HG03354 (cell line): ENCODE results near the gene AIFM3.
"Not testable (repeated sequence)": the region's sequence is repeated elsewhere in the genome, so short reads cannot be mapped to it uniquely, and the experiment has no call there.

Experiments used
- ATAC-seq: cut with Tn5 transposase; IDR thresholded peaks from one replicate; pipeline ENCODE4 v1.9.1; 2021; ENCODE audit warnings: mild to moderate bottlenecking; ENCODE audit not compliant: unreplicated experiment, poor library complexity, severe bottlenecking

Gene AIFM3, protein sequence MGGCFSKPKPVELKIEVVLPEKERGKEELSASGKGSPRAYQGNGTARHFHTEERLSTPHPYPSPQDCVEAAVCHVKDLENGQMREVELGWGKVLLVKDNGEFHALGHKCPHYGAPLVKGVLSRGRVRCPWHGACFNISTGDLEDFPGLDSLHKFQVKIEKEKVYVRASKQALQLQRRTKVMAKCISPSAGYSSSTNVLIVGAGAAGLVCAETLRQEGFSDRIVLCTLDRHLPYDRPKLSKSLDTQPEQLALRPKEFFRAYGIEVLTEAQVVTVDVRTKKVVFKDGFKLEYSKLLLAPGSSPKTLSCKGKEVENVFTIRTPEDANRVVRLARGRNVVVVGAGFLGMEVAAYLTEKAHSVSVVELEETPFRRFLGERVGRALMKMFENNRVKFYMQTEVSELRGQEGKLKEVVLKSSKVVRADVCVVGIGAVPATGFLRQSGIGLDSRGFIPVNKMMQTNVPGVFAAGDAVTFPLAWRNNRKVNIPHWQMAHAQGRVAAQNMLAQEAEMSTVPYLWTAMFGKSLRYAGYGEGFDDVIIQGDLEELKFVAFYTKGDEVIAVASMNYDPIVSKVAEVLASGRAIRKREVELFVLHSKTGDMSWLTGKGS

DNA sequence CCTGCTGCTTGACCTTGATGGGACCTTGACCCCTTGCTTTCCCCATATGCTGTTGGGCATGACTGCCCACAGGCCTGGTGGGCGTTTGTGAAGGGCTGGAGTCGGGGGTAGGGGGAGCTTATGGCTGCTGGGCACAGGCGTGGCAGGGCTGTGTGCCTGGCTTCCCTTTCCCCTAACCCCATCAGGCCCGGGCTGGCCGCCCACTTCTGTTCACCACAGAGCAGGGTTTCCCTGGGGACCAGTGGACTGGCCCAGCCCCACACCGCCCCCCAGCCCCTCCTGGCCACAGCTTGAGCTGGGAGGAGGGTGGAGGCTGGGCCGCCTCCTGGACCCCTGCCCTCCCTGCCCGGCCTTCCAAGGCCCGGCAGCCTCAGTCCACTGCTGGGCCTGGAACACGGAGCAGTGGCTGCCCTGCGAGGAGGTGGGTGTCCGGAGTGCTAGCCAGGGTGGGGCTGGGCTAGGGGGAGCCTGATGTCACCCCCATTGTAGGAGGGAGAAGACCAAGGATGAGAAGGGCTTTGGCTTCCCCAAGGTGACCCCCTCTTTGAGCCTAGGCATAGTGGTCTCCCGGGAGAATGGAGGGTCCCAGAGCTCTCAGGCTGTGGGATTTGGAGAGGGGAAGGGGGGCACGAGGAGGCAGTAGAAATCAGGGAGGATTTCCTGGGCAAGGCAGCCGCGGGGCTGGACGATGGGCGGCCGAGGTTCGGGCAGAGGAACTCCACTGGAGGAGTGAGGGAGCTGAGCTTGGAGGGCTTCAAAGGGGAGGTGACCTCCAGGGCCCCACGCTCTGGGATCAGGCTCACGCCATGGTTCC lies at the start of gene AIFM3:
TSS of gene AIFM3 (plus strand) at position 373 of the 814 bp plus-strand sequence. CDS start 690 bp downstream, outside the sequence.
- ATAC-seq, result no peak

DNA sequence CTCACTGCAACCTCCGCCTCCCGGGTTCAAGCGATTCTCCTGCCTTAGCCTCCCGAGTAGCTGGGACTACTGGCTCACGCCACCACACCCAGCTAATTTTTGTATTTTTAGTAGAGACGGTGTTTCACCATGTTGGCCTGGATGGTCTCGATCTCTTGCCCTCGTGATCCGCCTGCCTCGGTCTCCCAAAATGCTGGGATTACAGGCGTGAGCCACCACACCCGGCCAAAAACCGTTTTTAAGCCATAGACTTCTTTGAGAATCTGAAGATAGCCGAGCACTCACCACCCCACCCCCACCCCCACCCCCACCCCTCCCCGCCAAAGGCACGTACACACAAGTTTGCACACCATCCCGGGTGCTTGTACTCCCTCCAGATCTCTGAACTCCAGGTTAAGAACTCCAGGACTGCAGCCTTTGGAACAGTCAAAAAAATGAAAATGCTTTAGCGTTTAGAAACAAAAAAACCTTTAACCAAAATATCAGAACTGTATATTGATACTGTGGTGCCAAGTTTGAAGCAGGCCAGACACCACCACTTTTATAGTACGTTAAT lies 48.3 kb upstream of the AIFM3 start:
- no peak for ATAC-seq

DNA sequence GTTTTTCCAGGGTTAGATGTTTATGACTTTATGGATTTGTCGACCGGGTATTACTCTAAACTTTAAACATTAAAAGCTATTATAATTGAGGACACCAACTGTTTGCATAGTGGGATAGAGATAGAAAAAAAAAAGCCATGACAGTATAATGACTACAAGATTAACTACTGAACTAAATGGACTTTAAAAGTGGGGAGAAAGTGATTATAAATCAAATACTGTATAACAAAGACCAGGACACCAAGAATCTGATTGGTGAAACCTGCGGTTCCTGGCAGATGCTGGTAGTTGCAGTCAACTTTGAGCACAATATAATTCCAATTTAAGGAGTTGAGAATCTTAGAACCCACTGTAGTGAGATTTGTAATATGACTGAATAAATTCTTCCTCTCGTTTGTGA lies 47.3 kb upstream of the AIFM3 start:
- ATAC-seq, result no peak

DNA sequence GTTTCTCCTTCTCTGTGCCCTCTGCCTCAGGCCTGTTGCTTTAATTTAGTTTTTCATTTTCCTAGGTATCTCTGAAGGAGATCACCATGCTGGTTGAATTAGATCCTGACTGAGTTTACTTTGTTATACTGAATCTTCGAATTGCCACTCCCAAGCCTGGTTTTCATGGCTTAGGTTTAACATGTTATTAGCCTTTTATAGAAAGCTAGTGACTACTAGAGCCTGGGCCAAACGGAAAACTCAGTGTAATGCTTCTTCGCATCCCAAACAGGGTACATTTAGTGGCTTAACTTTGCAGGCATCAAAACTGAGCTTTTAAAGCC lies 46.2 kb upstream of the AIFM3 start:
- no peak for ATAC-seq

DNA sequence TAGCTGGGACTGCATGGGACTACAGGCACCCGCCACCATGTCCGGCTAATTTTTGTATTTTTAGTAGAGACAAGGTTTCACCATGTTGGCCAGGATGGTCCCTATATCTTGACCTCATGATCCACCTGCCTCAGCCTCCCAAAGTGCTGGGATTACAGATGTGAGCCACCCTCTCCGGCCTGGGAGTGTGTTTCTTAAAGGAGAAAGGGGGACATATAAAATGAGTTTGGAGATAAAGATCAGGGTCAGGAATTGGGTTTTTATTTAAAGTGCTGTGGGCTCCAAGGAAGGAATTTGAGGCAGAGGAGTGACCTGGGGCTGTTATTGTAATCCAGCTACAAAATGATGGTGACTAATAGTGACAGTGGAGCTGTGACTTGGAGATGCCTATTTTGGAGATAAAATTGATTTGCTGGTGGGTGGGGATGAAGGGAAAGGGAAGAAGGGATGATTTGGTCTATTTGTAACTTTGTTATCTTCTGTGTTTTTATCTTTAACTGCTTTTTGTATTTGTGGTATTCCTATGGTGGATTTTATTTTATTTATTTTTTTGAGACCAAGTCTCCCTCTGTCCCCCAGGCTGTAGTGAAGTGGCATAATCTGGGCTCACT lies 44.8 kb upstream of the AIFM3 start:
- no peak for ATAC-seq

DNA sequence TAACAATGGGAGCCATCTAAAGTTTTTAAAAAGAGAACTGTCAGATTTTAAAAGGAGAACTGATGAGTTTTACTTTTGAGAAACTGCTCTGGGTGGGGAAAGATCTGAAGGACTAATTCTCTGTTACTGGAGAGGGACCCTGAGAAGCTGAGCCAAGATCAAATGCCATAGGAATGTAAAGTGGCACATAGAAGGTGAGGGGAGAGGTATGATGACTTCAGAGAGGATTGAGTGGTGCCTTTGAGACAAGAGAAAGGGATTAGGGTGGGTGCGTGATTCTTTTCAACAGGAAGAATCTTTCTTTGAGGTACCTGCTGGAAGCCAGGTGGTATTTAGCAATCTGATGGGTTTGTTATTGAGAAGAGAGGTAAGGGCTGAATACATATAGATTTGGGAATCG lies 40.8 kb upstream of the AIFM3 start:
- ATAC-seq, result no peak

DNA sequence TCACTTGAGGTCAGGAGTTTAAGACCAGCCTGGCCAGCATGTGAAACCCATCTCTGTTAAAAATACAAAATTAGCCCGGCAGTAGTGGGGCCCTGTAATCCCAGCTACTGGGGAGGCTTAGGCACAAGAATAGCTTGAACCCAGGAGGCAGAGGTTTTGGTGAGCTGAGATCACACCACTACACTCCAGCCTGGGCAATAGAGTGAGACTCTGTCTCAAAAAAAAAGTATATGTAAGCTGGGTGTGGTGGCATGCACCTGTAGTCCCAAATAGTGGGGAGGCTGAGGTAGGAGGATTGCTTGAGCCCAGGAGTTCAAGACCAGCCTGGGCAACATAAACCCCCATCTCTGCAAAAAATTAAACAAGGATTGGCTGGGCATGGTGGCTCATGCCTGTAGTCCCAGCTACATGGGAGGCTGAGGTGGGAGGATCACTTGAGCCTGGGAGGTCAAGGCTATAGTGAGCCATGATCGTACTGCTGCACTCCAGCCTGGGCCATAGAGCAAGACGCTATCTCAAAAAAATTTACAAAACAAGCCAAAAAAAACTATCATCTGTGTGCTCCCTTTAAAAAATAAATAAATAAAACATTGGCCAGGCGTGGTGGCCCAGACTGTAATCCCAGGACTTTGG lies 39.0 kb upstream of the AIFM3 start:
- no peak for ATAC-seq

DNA sequence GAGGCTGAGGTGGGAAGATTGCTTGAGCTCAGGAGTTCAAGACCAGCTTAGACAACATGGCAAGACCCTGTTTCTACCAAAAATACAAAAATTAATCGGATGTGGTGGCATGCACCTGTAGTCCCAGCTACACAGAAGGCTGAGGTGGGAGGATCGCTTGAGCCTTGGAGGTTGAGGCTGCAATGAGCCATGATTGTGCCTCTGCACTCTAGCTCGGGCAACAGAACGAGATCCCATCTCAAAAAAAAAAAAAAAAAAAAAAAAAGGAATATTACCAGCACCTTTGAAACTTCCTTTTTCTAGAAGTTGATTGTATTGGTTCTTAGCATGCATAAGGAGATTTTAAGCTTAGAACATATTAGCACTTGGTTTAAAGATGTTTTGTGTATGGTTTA lies 38.5 kb upstream of the AIFM3 start:
- no peak for ATAC-seq

DNA sequence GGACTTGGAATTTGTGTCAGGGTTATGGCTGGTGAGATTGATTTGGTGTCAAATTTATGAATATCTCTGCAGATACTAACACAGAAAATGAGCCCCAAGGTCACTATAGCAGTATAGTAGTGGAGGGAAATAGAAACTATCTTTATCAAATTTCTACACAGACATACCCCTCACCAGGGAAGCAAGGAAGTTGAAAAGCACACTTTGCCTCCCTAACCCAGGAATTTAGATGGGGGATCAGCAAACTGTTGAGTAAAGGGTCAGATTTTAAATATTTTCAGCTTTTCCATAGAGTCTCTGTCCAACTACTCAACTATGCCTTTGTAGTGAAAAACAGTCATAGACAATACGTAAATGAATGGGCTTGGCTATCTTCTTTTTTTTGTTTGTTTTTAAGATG lies 37.1 kb upstream of the AIFM3 start:
- no peak for ATAC-seq

DNA sequence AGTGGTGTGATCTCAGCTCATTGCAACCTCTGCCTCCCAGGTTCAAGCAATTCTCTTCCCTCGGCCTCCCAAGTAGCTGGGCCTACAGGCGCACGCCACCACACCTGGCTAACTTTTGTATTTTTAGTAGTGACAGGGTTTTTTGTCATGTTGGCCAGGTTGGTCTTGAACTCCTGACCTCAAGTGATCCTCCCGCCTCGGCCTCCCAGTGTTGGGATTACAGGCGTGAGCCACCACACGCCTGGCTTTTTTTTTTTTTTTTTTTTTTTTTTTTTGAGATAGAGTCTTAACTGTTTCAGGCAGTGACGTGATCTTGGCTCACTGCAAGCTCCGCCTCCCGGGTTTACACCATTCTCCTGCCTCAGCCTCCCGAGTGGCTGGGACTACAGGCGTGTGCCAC lies 36.6 kb upstream of the AIFM3 start:
- not testable (repeated sequence) for ATAC-seq

DNA sequence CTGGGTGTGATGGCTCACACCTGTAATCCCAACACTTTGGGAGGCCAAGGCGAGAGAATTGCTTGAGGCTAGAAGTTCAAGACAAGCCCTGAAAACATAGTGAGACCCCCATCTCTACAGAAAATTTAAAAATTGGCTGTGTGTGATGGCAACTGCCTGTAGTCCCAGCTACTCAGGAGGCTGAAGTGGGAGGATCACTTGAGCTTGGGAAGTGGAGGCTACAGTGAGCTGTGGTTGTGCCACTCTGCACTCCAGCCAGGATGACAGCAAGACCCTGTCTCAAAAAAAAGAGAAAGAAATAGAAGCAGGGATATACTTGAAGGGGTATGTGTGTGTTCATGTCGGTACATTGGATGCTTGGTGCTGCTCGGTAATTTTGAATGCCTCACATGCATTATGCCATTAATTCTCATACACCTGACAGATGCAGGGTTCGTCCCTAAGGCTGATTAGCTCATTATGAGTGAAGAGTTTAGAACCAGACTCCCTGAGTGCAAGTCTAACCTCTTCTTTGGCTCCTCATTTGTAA lies 35.9 kb upstream of the AIFM3 start:
- ATAC-seq, result no peak

DNA sequence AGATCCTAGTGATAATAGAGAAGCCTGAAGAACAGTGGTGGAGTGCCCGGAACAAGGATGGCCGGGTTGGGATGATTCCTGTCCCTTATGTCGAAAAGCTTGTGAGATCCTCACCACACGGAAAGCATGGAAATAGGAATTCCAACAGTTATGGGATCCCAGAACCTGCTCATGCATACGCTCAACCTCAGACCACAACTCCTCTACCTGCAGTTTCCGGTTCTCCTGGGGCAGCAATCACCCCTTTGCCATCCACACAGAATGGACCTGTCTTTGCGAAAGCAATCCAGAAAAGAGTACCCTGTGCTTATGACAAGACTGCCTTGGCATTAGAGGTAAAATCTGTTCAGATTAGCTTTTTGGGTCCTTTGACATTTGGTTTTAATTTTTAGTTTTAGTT lies 33.1 kb upstream of the AIFM3 start:
- ATAC-seq, result no peak

DNA sequence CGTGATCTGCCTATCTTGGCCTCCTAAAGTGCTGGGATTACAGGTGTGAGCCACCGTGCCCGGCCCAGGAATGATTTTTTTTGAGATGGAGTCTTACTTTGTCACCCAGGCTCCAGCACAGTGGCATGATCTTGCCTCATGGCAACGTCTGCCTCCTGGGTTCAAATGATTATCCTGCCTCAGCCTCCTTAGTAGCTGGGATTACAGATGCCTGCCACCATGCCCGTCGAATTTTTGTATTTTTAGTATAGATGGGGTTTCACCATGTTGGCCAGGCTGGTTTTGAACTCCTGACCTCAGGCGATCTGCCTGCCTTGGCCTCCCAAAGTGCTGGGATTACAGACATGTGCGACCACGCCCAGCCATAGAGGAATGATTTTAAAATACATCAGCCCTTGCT lies 32.0 kb upstream of the AIFM3 start:
- ATAC-seq, result not testable (repeated sequence)

DNA sequence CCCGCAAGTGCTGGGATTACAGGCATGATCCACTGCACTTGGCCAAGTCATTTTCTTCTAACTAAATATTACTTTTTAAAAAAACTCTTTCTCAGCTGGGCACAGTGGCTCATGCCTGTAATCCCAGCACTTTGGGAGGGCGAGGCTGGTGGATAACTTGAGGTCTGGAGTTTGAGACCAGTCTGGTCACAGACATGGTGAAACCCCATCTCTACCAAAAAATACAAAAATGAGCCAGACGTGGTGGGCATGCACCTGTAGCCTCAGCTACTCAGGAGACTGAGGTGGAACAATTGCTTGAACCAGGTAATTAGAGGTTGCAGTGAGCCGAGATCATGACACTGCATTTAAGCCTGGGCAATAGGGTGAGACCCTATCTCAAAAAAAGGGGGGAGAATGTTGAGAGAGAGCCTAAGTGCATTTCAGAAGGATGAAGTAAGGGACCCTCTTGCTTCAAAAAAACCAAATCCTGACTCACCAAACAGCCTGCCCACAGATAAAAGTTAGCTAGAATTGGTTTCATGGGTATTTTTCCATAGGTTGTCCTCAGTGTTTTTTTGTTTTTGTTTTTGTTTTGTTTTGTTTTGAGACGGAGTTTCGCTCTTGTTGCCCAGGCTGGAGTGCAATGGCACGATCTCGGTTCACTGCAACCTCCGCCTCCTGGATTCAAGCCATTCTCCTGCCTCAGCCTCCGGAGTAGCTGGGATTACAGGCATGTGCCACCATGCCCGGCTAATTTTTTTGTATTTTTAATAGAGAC lies 31.1 kb upstream of the AIFM3 start:
- not testable (repeated sequence) for ATAC-seq

DNA sequence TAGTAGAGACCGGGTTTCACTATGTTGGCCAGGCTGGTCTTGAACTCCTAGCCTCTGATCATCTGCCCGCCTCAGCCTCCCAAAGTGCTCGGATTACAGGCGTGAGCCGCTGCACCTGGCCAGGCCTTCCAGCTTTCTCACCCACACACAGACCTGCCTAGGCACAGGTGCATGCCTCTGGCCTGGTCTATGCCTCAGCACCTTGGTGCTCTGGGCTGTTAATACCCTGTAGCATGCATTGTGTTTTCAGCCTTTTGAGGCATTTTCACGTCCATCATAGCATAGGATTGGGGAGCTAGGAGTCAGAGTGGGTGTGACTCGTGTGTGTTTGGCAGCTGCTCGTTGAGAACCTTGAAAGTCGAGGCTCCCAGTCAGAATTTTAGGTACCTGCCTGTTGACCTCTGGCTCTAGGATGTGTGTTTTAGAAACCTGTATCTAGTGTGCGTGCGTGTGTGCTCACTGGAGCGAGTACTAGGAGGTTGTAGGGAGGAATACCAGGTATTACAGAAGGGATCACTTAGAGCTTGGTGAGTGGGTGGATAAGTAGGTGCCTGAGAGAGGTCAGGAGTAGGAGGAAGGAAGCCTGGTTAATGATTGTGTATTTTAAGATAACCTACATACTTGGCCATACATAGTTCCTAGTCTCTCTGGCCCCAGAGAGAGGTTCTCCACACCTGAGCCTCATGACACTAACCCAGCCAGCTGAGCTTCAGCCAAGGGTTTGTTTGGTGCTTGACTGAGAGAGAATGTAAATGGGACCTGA lies 29.8 kb upstream of the AIFM3 start:
- no peak for ATAC-seq

DNA sequence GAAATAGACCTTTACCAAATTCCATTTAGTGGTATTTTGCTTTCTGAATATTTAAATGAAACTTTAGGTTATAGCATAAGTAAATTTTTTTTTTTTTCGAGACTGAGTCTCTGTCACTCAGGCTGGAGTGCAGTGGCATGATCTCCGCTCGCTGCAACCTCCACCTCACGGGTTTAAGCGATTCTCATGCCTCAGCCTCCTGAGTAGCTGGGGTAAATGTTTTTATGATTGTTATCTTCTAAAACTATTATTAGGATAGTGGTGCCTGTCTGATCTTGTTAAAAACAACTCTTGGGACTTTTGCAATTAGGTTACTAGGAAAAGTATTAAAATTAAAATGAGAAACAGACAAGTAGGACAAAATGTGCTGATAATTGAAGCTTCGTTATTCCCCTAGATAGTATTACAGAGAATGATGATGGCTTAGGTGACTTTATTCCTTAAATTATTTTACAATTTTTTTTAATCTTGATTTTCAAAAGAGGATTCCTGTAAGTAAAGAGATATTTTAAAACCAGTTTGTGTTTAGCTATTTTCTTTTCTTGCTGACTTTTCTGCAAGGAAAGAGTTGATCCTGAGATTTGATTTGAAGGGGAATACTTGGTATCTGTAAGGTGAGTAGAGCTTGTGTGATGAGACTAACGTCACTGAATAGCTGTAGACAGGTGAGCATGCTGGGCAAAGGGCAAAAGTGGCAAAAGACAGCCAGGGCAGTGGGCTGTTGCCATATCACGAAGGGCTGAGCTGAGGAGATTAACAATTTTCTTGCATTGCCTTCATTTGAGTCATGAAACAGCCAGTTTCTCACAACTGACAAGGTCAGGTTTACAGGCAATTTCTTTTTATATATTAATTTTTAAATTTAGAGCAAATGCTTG lies 29.0 kb upstream of the AIFM3 start:
- no peak for ATAC-seq
